Esophagus squamous epithelium (tissue), 4 donors: Measurements from ENCODE around the gene PAK1.

ENCODE experiments used
- CTCF ChIP-seq, 6 experiments: fragments of 450-650 bp in 4 of 6; fragments of 200-600 bp in 2 of 6; sonication (generic) in 2 of 6; IDR thresholded peaks; one replicate each; pipeline ENCODE4 v1.5.1; 2016 to 2019; ENCODE audit warnings: antibody characterized with exemption in 6 of 6, mild to moderate bottlenecking in 4 of 6, moderate library complexity in 4 of 6
- POLR2A ChIP-seq, 4 donors: fragments of 450-650 bp; IDR thresholded peaks; one replicate each; pipeline ENCODE4 v1.6.1; 2017; ENCODE audit warnings: antibody characterized with exemption in 4 of 4, mild to moderate bottlenecking in 4 of 4, moderate library complexity in 3 of 4

GRCh38 chr11:77400271-77400670 lies 73.6 kb downstream of the PAK1 start:
- TF ChIP-seq POLR2A (IDR thresholded peaks at IDR 0.05), result no peak
- no peak for TF ChIP-seq CTCF (IDR thresholded peaks at IDR 0.05)
